ENCODE measurements around the gene RBMS3.
"Not testable (repeated sequence)": the region's sequence is repeated elsewhere in the genome, so short reads cannot be mapped to it uniquely, and the experiment has no call there.

The RBMS3 gene

GRCh38 chr3:30024466-30024865, 743.6 kb downstream of the RBMS3 start:
- TF ChIP-seq CTCF (IDR thresholded peaks at IDR 0.05; ENCODE audit: low read depth, low read length, missing control alignments), result no peak
- no peak for DNase-seq (ENCODE audit: extremely low read depth, low read depth)
- H3K4me3 ChIP-seq (replicated peaks; ENCODE audit: low read depth, low read length), result no peak overlapping the region

GRCh38 chr3:30026851-30027250, 746.0 kb downstream of the RBMS3 start:
- DNase-seq (ENCODE audit: extremely low read depth, low read depth), result no peak
- no peak for TF ChIP-seq CTCF (IDR thresholded peaks at IDR 0.05; ENCODE audit: low read depth, low read length, missing control alignments)
- no peak overlapping the region for H3K4me3 ChIP-seq (replicated peaks; ENCODE audit: low read depth, low read length)

- H3K4me3 ChIP-seq (replicated peaks; ENCODE audit: low read depth, low read length), result no peak overlapping the region
- no peak for TF ChIP-seq CTCF (IDR thresholded peaks at IDR 0.05; ENCODE audit: low read depth, low read length, missing control alignments)
- DNase-seq (ENCODE audit: extremely low read depth, low read depth), result no peak
Observed at GRCh38 chr3:30034246-30034991, 753.5 kb downstream of the RBMS3 start.

- no peak for TF ChIP-seq CTCF (IDR thresholded peaks at IDR 0.05; ENCODE audit: low read depth, low read length, missing control alignments)
- H3K4me3 ChIP-seq (replicated peaks; ENCODE audit: low read depth, low read length), result no peak overlapping the region
- no peak for DNase-seq (ENCODE audit: extremely low read depth, low read depth)
Observed at GRCh38 chr3:30035935-30036567, 755.2 kb downstream of the RBMS3 start.

GRCh38 chr3:30040126-30040525, 759.3 kb downstream of the RBMS3 start:
- DNase-seq (ENCODE audit: extremely low read depth, low read depth), result no peak
- no peak overlapping the region for H3K4me3 ChIP-seq (replicated peaks; ENCODE audit: low read depth, low read length)
- TF ChIP-seq CTCF (IDR thresholded peaks at IDR 0.05; ENCODE audit: low read depth, low read length, missing control alignments), result no peak

- H3K4me3 ChIP-seq (replicated peaks; ENCODE audit: low read depth, low read length); DNase-seq (ENCODE audit: extremely low read depth, low read depth): not testable (repeated sequence)
Observed at GRCh38 chr3:30041481-30041880, 760.6 kb downstream of the RBMS3 start.

GRCh38 chr3:30042274-30042859, 761.5 kb downstream of the RBMS3 start:
- no peak overlapping the region for H3K4me3 ChIP-seq (replicated peaks; ENCODE audit: low read depth, low read length)
- peak; percentile 63 for TF ChIP-seq CTCF (IDR thresholded peaks at IDR 0.05; ENCODE audit: low read depth, low read length, missing control alignments)
- peak; percentile 43 for DNase-seq (ENCODE audit: extremely low read depth, low read depth)

All from HFF-Myc (cell line).